Measurements from ENCODE around the gene MYLK.
A peak's percentile ranks its signal among the peaks of the same experiment; 100 is the strongest.
"Not testable (repeated sequence)": the region's sequence is repeated elsewhere in the genome, so short reads cannot be mapped to it uniquely, and the experiment has no call there.

MYLK gene

GRCh38 chr3:123611674-123612073 is 272.5 kb downstream of the MYLK start:
- DNase-seq, result not testable (repeated sequence)

- DNase-seq, result no peak
These were observed 273.1 kb downstream of the MYLK start for GRCh38 chr3:123611082-123611481.

- no peak for DNase-seq
These were observed 273.8 kb downstream of the MYLK start for GRCh38 chr3:123610331-123610730.

DNA sequence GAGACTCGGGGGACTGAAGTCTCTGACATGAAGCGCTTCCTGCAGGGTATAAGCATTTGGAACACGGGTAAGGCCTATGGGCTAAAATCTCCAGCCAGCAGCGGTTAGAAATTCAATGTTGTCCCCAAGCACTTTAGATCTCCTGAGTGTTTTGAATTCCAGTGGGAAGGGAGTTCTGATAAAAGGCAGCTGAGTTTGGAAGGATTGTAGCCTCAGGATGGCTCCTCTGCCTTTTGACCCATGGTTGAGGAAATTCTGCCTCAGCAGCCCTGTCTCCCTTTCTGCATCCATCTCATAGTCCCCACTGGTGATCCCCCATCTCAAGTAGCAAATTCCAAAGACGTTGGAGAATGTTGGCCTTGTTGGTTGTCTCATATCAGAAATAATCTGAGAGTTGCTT is 275.1 kb downstream of the MYLK start:
- DNase-seq, result no peak

DNA sequence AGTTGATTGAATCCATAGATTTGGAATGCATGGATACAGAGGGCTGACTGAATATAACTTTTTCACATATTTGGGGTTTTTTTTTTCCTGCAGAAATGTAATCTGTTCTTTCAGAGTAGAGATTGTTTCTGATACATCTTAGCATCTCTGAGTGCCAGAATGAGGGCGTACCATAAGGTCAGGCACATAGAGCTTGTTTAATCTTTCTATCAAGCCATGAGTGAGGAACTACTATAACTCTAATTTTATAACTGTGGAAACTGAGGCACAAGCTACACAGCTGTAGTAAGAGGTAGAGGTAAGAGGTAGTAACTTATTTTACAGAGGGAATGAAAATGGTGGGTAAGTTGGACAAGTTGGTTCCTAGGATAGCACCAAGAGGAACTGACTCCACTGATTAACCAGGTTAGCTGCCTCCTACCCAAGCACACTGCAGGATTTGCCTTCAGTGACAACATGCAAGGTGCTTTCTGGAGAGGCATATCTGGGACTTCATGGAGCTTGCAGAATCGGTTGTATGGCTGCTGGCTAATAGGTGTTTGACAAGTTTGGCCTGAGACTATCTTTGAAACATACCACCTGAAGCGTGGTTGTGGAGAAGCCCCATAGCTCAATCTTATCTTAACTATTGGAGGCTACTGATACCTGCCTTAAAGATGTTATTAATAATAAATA is 275.7 kb downstream of the MYLK start:
- DNase-seq, result no peak

DNA sequence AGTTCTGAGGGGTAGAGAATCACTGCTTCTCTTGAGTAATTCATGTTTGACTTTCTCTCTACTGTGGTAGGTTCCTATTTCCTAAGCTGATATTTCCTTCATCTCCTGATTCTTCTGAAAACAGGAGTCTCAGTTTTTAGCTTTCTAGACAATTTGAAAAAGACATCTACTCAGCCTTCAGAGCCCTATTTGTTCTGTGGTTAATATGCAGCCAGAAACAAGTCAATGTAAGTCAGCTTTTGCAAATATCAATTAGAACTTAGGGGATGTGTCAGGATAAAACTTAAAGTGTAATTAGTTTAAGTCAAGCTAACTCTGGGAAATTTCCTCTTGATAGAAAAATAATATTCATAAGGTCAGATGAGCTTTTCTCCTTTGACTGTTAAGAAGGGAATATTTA is 277.6 kb downstream of the MYLK start:
- DNase-seq, result no peak

GRCh38 chr3:123605789-123606234 is 278.3 kb downstream of the MYLK start:
- no peak for DNase-seq

- not testable (repeated sequence) for DNase-seq
These were observed 281.0 kb downstream of the MYLK start for GRCh38 chr3:123603153-123603552.

- DNase-seq, result no peak
These were observed 281.8 kb downstream of the MYLK start for GRCh38 chr3:123602325-123602724.

GRCh38 chr3:123600863-123601262 is 283.3 kb downstream of the MYLK start:
- DNase-seq, result not testable (repeated sequence)

DNA sequence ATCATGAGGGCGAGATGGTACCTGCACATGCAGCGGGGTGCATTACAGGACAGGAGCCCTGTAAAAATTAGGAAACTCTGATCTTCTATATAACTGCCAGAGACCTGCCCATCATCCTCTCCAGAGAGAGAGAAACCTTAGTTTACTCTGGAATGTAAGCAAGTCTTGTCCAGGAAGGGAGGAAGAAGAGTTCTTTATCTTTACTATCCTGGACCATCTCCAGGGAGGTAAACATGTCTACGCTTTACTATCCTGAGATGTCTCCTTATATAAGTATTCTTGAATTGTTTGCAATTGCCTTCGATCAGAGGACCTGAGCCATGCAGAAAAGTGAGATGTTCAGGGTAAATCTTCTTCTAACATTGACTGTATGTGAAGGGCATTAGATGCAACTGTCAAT is 286.6 kb downstream of the MYLK start:
- no peak for DNase-seq

- no peak for DNase-seq
These were observed 288.5 kb downstream of the MYLK start for GRCh38 chr3:123595396-123596180.

GRCh38 chr3:123593381-123593780 is 290.8 kb downstream of the MYLK start:
- DNase-seq, result no peak

- DNase-seq, result no peak
These were observed 293.3 kb downstream of the MYLK start for GRCh38 chr3:123590685-123591450.

- DNase-seq, result no peak
These were observed 296.7 kb downstream of the MYLK start for GRCh38 chr3:123587401-123587800.

- DNase-seq, result no peak
These were observed 297.2 kb downstream of the MYLK start for GRCh38 chr3:123586968-123587367.

DNA sequence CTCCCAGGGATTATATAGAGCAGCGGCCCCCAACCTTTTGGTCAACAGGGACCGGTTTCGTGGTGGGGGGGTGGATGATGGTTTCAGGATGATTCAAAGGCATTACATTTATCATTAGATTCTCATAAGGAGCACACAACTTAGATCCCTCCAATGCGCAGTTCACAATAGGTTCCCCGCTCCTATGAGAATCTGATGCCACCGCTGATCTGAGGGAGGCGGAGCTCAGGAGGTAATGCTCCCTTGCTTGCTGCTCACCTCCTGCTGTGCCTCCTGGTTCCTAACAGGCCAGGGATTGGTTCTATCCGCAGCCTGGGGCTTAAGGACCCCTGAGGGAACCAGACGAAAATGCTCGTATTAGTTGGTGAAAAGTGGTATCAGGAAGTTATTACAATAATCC is 298.0 kb downstream of the MYLK start:
- peak; percentile 42 for DNase-seq

DNA sequence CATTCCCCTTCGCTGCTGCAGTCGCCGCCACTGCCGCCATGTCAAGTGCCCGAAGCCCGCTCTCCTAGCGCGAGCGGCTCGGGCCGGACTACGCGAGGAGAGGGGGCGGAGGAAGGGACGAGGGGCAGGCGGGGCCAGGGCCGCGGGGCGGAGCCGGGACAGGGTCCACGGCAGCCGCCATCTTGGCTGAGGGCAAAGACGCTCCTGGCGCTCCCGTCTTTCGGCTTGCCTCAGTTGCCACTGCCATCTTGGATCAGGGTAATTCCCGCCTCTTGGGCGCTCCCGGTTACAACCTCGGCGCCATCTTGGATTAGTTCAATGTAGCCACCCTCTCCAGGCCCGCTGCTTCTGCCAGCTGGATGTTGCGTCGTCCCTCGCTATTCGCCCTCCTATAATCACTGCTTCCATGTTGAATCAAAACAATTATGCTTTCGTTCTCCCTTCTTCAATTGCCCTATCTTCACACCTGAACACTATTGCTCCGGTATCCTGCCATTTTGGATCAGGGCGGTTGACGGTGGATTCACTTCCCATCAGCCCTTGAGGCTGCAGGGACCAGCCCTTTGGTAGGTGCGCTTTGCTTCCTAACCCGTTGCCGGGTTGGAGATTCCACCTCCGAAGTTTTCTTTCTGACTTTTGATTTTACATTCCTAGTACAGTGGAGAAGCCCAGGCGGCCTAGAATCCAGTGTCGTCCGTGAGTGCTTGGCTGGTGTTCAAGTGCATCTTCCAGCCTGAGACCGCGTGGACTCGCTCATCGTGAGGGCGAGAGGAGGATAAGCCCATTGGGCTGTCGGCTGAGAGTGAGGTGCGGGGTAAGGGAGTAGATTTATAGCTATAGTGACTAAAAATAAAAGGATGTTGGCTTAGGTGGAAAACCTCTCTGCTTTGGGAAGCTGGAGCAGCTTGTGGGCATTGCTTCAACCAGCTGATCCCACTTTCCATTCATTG is 298.9 kb downstream of the MYLK start, which contains the start of gene HACD2:
TSS of gene HACD2 (minus strand) at position 66 of the 950 bp plus-strand sequence. CDS start at position 40, 26 bp downstream.
- DNase-seq, result peak; percentile 85

DNA sequence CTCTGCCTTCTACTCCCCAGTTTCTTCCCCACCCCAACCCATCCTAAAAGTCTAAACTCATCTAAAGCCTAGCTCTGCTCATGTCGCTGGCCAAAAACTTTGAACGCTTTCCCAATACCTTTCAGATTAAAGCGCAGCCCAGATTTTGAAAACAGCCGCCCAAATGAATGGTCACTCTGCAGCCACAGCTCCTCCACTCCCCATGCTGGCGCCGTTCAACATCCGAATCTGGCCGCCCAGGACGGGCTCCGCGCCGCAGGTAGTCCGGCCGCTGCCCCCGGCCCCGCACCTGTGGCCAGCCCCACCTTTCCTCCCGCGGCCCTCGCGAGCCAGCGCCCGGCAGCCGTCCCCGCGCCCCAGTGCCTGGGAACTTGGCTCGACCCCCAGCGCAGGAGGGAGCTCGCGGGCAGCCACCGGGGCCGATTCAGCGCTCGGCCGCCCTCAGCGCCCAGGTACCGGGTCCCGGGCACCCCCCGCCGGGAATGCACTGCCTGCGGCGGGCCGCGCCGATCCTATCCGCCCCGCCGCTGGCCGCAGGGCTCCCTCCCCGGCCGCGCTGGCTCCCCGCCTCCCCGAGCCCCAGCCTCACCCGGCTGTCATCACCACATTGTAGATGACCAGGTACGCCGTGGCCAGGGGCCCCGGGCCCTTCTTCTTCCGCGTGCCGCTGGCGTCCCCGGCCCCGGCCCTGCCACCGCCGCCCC is 299.7 kb downstream of the MYLK start:
- no peak for DNase-seq

DNA sequence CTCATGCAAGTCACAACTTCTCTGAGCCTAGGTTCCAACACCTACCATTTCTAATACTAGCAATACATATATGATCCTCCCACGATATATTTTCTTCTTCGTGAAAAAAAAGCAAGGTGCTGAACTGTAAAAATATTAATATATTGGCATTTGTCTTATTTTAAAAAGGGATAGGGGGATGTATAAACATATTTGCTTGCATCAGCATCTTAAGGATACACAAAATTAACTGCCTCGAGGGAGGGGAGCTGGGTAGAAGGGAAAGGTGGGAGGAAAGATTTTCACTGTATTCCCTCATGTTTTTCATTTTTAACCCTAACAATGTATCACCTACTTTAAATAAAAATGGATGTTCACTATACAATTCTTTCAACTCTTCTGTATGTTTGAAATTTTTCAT is 300.6 kb downstream of the MYLK start:
- DNase-seq, result no peak

GRCh38 chr3:123582315-123582714 is 301.8 kb downstream of the MYLK start:
- DNase-seq, result no peak

DNA sequence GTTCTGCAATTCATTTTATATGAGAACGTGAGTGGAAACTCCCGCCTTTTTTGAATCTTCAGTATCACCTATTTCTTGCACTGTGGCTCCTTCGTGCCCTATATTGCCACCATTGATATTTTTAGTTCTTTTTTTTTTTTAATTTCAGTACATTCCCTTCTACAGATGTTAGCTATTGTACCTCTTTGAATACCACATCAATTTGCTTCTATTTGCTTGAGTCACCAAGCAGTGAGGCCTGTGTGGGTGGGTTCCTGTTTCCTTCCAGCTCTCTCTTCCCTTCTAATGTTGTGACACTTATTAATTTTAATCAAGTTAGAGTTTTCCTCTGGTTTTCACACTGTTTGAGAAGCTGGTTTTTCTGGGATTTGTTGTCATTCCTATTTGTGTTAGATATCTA is 308.0 kb downstream of the MYLK start:
- no peak for DNase-seq

Measured in NCI-H510A (cell line).